Endodermal cell (in vitro differentiated cells): ENCODE measurements around the gene HEYL. TPM values are rescaled to one million over a fixed set of nuclear protein-coding genes. Genes with fewer than 3 reads are reported as not detected.

Source experiments
- DNase-seq: peaks from one replicate; pipeline ENCODE4 v3.0.0-alpha.2; 2017
- H3K27ac ChIP-seq: 2 replicates; pipeline ENCODE4 v1.5.1; 2013; ENCODE audit warnings: mild to moderate bottlenecking, low read depth, low read length, moderate library complexity
- H3K27me3 ChIP-seq: 2 replicates; pipeline ENCODE4 v1.6.1; 2013; ENCODE audit warnings: mild to moderate bottlenecking, low read length, moderate library complexity; ENCODE audit not compliant: insufficient read depth, control insufficient read depth, poor library complexity, severe bottlenecking
- H3K36me3 ChIP-seq: 2 replicates; pipeline ENCODE4 v1.7.0; 2013; ENCODE audit warnings: mild to moderate bottlenecking, low read length, moderate library complexity; ENCODE audit not compliant: control insufficient read depth, insufficient read depth
- H3K4me1 ChIP-seq: one replicate; pipeline ENCODE4 v1.7.0; 2013; ENCODE audit warnings: low read length; ENCODE audit not compliant: control insufficient read depth, insufficient read depth
- H3K4me3 ChIP-seq: 2 replicates; pipeline ENCODE4 v1.5.1; 2013; ENCODE audit warnings: mild to moderate bottlenecking, low read length, moderate library complexity
- H3K9ac ChIP-seq: 2 replicates; pipeline ENCODE4 v1.6.1; 2013; ENCODE audit warnings: mild to moderate bottlenecking, low read length, moderate library complexity; ENCODE audit not compliant: poor library complexity, severe bottlenecking; ENCODE audit errors: extremely low read depth
- H3K9me3 ChIP-seq: 2 replicates; pipeline ENCODE4 v1.6.1; 2013; ENCODE audit warnings: mild to moderate bottlenecking, low read length, moderate library complexity; ENCODE audit not compliant: control insufficient read depth
- H3K27ac Mint-ChIP-seq: 2 replicates; pipeline ENCODE4 v1.8.0; 2020; ENCODE audit warnings: mixed read lengths
- H3K27me3 Mint-ChIP-seq: 2 replicates; pipeline ENCODE4 v1.8.0; 2021; ENCODE audit warnings: mild to moderate bottlenecking, mixed read lengths; ENCODE audit not compliant: insufficient read depth
- H3K36me3 Mint-ChIP-seq: 2 replicates; pipeline ENCODE4 v1.8.0; 2020; ENCODE audit warnings: low read depth, mixed read lengths
- H3K4me1 Mint-ChIP-seq: 2 replicates; pipeline ENCODE4 v1.8.0; 2020; ENCODE audit warnings: mixed read lengths
- H3K4me3 Mint-ChIP-seq: 2 replicates; pipeline ENCODE4 v1.8.0; 2020; ENCODE audit warnings: mild to moderate bottlenecking, moderate library complexity, mixed read lengths
- H3K9me3 Mint-ChIP-seq: 2 replicates; pipeline ENCODE4 v1.8.0; 2020; ENCODE audit warnings: mild to moderate bottlenecking, mixed read lengths
- CTCF ChIP-seq: fragments of 200-600 bp; sonication (generic); conservative IDR thresholded peaks from 2 replicates; pipeline ENCODE4 v1.5.0; 2021; ENCODE audit warnings: antibody characterized with exemption, mild to moderate bottlenecking
- WGBS, 2 experiments: methylation state at CpG; one replicate each; pipeline versions ENCODE4 v1.1.5 to v1.1.7; 2013; ENCODE audit warnings: missing lambda C conversion rate in 2 of 2, mixed read lengths in 1 of 2; ENCODE audit not compliant: insufficient coverage in 1 of 2, insufficient read length in 1 of 2; 5-methylcytosine and 5-hydroxymethylcytosine counted together
- total RNA-seq, 2 donors: library from RNA; stranded (reverse); fragmentation: NEBNext Ultra II Directional in 1 of 2; extraction: Animal tissue kit (Norgen Biotek cat#: 25700) in 1 of 2; gene quantifications; 2 replicates in 1 of 2; 3 replicates in 1 of 2; pipeline ENCODE4 v1.2.1, GENCODE V29; 2021

Gene HEYL
- total RNA-seq, 2 donors from 2014 or later: 1.2 to 1.5 TPM

- Histone ChIP-seq H3K27ac (no peak overlapping the region), H3K27me3 (peaks cover 94% of the 10 kb centered on the region), H3K36me3 (no peaks in the 10 kb centered on the region), H3K4me3 (no peak overlapping the region), H3K9me3 (no peaks in the 10 kb centered on the region), H3K9ac (no peak overlapping the region), H3K4me1 (no peaks in the 10 kb centered on the region)
- H3K9me3 Mint-ChIP-seq: no peaks in the 10 kb centered on the region
- DNase-seq: no peak
- TF ChIP-seq CTCF: no peak
- no peaks in the 10 kb centered on the region for H3K4me1 Mint-ChIP-seq
- WGBS, 2 experiments: 71% methylated on average over 1 of the region's 1 CpG; no CpG with 5 or more reads in 1 of the 2 experiments
- H3K36me3 Mint-ChIP-seq: no peaks in the 10 kb centered on the region
- H3K27ac Mint-ChIP-seq: no peak overlapping the region
- peaks cover 99% of the 10 kb centered on the region for H3K27me3 Mint-ChIP-seq
- no peak overlapping the region for H3K4me3 Mint-ChIP-seq
These were observed 23.4 kb upstream of the HEYL start for GRCh38 chr1:39662861-39663260.

GRCh38 chr1:39659538-39659937, 20.1 kb upstream of the HEYL start:
- H3K27me3 ChIP-seq: peaks cover 94% of the 10 kb centered on the region
- H3K4me3 ChIP-seq: no peak overlapping the region
- H3K27ac Mint-ChIP-seq: no peak overlapping the region
- H3K9me3 Mint-ChIP-seq: no peaks in the 10 kb centered on the region
- no peaks in the 10 kb centered on the region for H3K4me1 Mint-ChIP-seq
- no peak for TF ChIP-seq CTCF
- H3K36me3 Mint-ChIP-seq: no peaks in the 10 kb centered on the region
- H3K27ac ChIP-seq: no peak overlapping the region
- no peak for DNase-seq
- H3K4me1 ChIP-seq: no peaks in the 10 kb centered on the region
- no peak overlapping the region for H3K4me3 Mint-ChIP-seq
- peaks cover 99% of the 10 kb centered on the region for H3K27me3 Mint-ChIP-seq
- H3K9ac ChIP-seq: no peak overlapping the region
- 60 to 63% methylated on average over 1 to 5 of the region's 5 CpGs for WGBS, 2 experiments
- no peaks in the 10 kb centered on the region for H3K9me3 ChIP-seq
- H3K36me3 ChIP-seq: no peaks in the 10 kb centered on the region

GRCh38 chr1:39659110-39659509, 19.7 kb upstream of the HEYL start:
- H3K27me3 ChIP-seq: peaks cover 98% of the 10 kb centered on the region
- Mint-ChIP-seq H3K27ac (no peak overlapping the region), H3K4me1 (no peaks in the 10 kb centered on the region), H3K27me3 (peaks cover 100% of the 10 kb centered on the region), H3K4me3 (no peak overlapping the region), H3K9me3 (no peaks in the 10 kb centered on the region), H3K36me3 (no peaks in the 10 kb centered on the region)
- TF ChIP-seq CTCF: no peak
- 83 to 91% methylated on average over 11 to 12 of the region's 12 CpGs for WGBS, 2 experiments
- no peak overlapping the region for H3K9ac ChIP-seq
- H3K27ac ChIP-seq: no peak overlapping the region
- H3K4me1 ChIP-seq: no peaks in the 10 kb centered on the region
- no peaks in the 10 kb centered on the region for H3K9me3 ChIP-seq
- H3K4me3 ChIP-seq: no peak overlapping the region
- H3K36me3 ChIP-seq: no peaks in the 10 kb centered on the region
- DNase-seq: no peak
